HepG2 (cell line): ENCODE data around the gene AEN. TPM values are rescaled to one million over a fixed set of nuclear protein-coding genes. Genes with fewer than 3 reads are reported as not detected.

Experiments
- ATF3 ChIP-seq: sonication (generic); formaldehyde crosslinking; IDR thresholded peaks from 2 replicates; pipeline ENCODE4 v1.4.0; 2020; ENCODE audit warnings: missing genetic modification reagents
- HNF1B ChIP-seq: sonication (generic); formaldehyde crosslinking; IDR thresholded peaks from 2 replicates; pipeline ENCODE4 v1.5.1; 2020; ENCODE audit warnings: mild to moderate bottlenecking, moderate library complexity, missing genetic modification reagents
- KLF12 ChIP-seq: sonication (generic); formaldehyde crosslinking; IDR thresholded peaks from 2 replicates; pipeline ENCODE4 v1.4.0; 2020; ENCODE audit warnings: missing genetic modification reagents, borderline replicate concordance
- MIER2 ChIP-seq: IDR thresholded peaks from 2 replicates; pipeline ENCODE4 v1.6.1; 2016; ENCODE audit warnings: missing biosample characterization, missing genetic modification reagents
- NFKB2 ChIP-seq: sonication (generic); formaldehyde crosslinking; IDR thresholded peaks from 2 replicates; pipeline ENCODE4 v1.4.0; 2020; ENCODE audit warnings: missing genetic modification reagents, borderline replicate concordance
- RXRA ChIP-seq: sonication (generic); formaldehyde crosslinking; IDR thresholded peaks from 2 replicates; pipeline ENCODE4 v1.5.1; 2020; ENCODE audit warnings: missing genetic modification reagents
- SMYD3 ChIP-seq: sonication (generic); formaldehyde crosslinking; IDR thresholded peaks from 2 replicates; pipeline ENCODE4 v1.8.1; 2023; ENCODE audit warnings: mild to moderate bottlenecking, missing genetic modification reagents
- THAP11 ChIP-seq: IDR thresholded peaks from 2 replicates; pipeline ENCODE4 v1.6.1; 2016; ENCODE audit warnings: missing biosample characterization, missing genetic modification reagents
- TOPORS ChIP-seq: sonication (generic); formaldehyde crosslinking; IDR thresholded peaks from 2 replicates; pipeline ENCODE4 v1.8.0; 2023; ENCODE audit warnings: mild to moderate bottlenecking, missing genetic modification reagents
- ZMYM2 ChIP-seq: sonication (generic); formaldehyde crosslinking; IDR thresholded peaks from 2 replicates; pipeline ENCODE4 v1.8.0; 2022; ENCODE audit warnings: mild to moderate bottlenecking, missing genetic modification reagents
- ZNF331 ChIP-seq: sonication (generic); formaldehyde crosslinking; IDR thresholded peaks from 2 replicates; pipeline ENCODE4 v1.4.0; 2020; ENCODE audit warnings: missing genetic modification reagents
- ZNF574 ChIP-seq: sonication (generic); formaldehyde crosslinking; IDR thresholded peaks from 2 replicates; pipeline ENCODE4 v1.4.0; 2020; ENCODE audit warnings: missing genetic modification reagents
- polyA plus RNA-seq, 8 experiments: library from polyadenylated mRNA; depleted of rRNA in 3 of 8; stranded (reverse) in 7 of 8; unstranded in 1 of 8; fragments of >200 nt; fragmentation: Illumina TruSeq in 4 of 8; extraction: Trizol in 4 of 8; gene quantifications; 2 replicates each; pipeline versions ENCODE4 v1.2.1 to v1.2.3, GENCODE V29; 2011 to 2016; ENCODE audit warnings: low read depth in 4 of 8, missing spikeins in 1 of 8, mixed read lengths in 1 of 8; ENCODE audit not compliant: insufficient read depth in 1 of 8
- total RNA-seq, 5 experiments: library from RNA; depleted of rRNA; stranded (reverse); fragments of >200 nt; fragmentation: Illumina TruSeq; extraction: Trizol; gene quantifications; 2 replicates each; pipeline ENCODE4 v1.2.3, GENCODE V29; 2016; ENCODE audit warnings: low read depth in 1 of 5
- TF ChIP-seq, protein P1 (sequence below): IDR thresholded peaks from 2 replicates; pipeline ENCODE4 v1.6.1; 2018; ENCODE audit warnings: missing genetic modification reagents, mild to moderate bottlenecking, missing compliant biosample characterization
- TF ChIP-seq, protein P2 (sequence below): sonication (generic); formaldehyde crosslinking; IDR thresholded peaks from 2 replicates; pipeline ENCODE4 v1.5.1; 2020; ENCODE audit warnings: missing genetic modification reagents, mild to moderate bottlenecking, borderline replicate concordance
- TF ChIP-seq, protein P3 (sequence below): sonication (generic); formaldehyde crosslinking; IDR thresholded peaks from 2 replicates; pipeline ENCODE4 v1.5.0; 2020; ENCODE audit warnings: mild to moderate bottlenecking, missing genetic modification reagents, borderline replicate concordance
- TF ChIP-seq, protein P4 (sequence below): sonication (generic); formaldehyde crosslinking; IDR thresholded peaks from 2 replicates; pipeline ENCODE4 v1.4.0; 2020; ENCODE audit warnings: missing genetic modification reagents

Gene AEN
- total and polyA plus RNA-seq, 2 of the 13 experiments (the other 11 are each of a cell fraction or from before 2014, with no cell fraction given) = 51.3 to 118 TPM

DNA sequence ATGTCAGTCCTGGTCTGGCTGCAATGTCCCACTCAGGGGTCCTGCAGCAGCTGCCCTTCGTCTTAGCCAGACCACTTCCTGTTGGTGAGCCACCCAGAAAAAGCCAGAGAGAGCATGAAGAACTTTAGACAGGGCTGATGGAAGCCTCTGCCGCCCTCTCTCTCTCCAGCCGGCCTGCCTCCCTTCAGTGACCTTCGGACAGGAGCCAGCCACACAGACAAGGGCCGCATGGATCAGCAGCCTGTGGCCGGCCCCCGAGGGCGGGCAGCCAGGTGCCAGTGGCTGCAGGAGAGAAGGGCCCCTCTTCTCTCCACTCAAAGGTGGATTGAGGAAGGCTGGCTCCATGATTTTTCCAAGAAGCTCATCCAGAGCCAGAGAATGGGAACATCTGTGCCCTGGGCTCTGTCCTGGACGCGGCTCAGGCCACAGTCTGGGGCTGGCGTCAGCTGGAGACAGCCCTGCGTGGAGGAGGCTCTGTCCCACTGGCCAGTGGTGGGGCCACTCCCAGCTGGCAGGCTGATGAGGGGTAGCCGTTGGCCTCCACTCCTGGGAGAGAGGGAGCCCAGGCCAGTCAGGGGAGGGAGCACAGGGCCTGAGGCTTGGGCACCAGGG, 60.6 kb downstream of the AEN start (continued):
- TF ChIP-seq, protein P1, sequence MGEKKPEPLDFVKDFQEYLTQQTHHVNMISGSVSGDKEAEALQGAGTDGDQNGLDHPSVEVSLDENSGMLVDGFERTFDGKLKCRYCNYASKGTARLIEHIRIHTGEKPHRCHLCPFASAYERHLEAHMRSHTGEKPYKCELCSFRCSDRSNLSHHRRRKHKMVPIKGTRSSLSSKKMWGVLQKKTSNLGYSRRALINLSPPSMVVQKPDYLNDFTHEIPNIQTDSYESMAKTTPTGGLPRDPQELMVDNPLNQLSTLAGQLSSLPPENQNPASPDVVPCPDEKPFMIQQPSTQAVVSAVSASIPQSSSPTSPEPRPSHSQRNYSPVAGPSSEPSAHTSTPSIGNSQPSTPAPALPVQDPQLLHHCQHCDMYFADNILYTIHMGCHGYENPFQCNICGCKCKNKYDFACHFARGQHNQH (CRISPR knock-in tag) = 0 out of 2 replicates have a peak, but pooled peaks have one; percentile 41
- TF ChIP-seq NFKB2 (CRISPR knock-in tag) = peak; percentile 60; the same call in 1 of the 2 replicates
- TF ChIP-seq MIER2 (CRISPR knock-in tag) = peak; percentile 67; the same call in 1 of the 2 replicates
- TF ChIP-seq ZNF574 (CRISPR knock-in tag) = peak; percentile 65
- TF ChIP-seq, protein P2, sequence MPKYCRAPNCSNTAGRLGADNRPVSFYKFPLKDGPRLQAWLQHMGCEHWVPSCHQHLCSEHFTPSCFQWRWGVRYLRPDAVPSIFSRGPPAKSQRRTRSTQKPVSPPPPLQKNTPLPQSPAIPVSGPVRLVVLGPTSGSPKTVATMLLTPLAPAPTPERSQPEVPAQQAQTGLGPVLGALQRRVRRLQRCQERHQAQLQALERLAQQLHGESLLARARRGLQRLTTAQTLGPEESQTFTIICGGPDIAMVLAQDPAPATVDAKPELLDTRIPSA (CRISPR knock-in tag) = 0 out of 2 replicates have a peak, but pooled peaks have one; percentile 49
- no peak for TF ChIP-seq TOPORS (CRISPR knock-in tag)
- TF ChIP-seq, protein P3, sequence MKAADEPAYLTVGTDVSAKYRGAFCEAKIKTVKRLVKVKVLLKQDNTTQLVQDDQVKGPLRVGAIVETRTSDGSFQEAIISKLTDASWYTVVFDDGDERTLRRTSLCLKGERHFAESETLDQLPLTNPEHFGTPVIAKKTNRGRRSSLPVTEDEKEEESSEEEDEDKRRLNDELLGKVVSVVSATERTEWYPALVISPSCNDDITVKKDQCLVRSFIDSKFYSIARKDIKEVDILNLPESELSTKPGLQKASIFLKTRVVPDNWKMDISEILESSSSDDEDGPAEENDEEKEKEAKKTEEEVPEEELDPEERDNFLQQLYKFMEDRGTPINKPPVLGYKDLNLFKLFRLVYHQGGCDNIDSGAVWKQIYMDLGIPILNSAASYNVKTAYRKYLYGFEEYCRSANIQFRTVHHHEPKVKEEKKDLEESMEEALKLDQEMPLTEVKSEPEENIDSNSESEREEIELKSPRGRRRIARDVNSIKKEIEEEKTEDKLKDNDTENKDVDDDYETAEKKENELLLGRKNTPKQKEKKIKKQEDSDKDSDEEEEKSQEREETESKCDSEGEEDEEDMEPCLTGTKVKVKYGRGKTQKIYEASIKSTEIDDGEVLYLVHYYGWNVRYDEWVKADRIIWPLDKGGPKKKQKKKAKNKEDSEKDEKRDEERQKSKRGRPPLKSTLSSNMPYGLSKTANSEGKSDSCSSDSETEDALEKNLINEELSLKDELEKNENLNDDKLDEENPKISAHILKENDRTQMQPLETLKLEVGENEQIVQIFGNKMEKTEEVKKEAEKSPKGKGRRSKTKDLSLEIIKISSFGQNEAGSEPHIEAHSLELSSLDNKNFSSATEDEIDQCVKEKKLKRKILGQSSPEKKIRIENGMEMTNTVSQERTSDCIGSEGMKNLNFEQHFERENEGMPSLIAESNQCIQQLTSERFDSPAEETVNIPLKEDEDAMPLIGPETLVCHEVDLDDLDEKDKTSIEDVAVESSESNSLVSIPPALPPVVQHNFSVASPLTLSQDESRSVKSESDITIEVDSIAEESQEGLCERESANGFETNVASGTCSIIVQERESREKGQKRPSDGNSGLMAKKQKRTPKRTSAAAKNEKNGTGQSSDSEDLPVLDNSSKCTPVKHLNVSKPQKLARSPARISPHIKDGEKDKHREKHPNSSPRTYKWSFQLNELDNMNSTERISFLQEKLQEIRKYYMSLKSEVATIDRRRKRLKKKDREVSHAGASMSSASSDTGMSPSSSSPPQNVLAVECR (CRISPR knock-in tag) = peak; percentile 43; the same call in 1 of the 2 replicates
- peak; percentile 83 for TF ChIP-seq HNF1B (CRISPR knock-in tag)
- 0 out of 2 replicates have a peak, but pooled peaks have one; percentile 45 for TF ChIP-seq ZMYM2 (CRISPR knock-in tag)
- TF ChIP-seq SMYD3 = no peak
- 0 out of 2 replicates have a peak, but pooled peaks have one; percentile 31 for TF ChIP-seq ATF3 (CRISPR knock-in tag)
- TF ChIP-seq KLF12 = peak; percentile 60; the same call in 1 of the 2 replicates
- no peak for TF ChIP-seq THAP11 (CRISPR knock-in tag)
- TF ChIP-seq ZNF331 (CRISPR knock-in tag) = peak; percentile 59; the same call in 1 of the 2 replicates
- peak; percentile 72; the same call in 1 of the 2 replicates for TF ChIP-seq RXRA (CRISPR knock-in tag)
- TF ChIP-seq, protein P4, sequence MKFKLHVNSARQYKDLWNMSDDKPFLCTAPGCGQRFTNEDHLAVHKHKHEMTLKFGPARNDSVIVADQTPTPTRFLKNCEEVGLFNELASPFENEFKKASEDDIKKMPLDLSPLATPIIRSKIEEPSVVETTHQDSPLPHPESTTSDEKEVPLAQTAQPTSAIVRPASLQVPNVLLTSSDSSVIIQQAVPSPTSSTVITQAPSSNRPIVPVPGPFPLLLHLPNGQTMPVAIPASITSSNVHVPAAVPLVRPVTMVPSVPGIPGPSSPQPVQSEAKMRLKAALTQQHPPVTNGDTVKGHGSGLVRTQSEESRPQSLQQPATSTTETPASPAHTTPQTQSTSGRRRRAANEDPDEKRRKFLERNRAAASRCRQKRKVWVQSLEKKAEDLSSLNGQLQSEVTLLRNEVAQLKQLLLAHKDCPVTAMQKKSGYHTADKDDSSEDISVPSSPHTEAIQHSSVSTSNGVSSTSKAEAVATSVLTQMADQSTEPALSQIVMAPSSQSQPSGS (CRISPR knock-in tag) = 0 out of 2 replicates have a peak, but pooled peaks have one; percentile 19
